GM23338 (cell line): ENCODE measurements around the gene TECPR2. TPM values are rescaled to one million over a fixed set of nuclear protein-coding genes. Genes with fewer than 3 reads are reported as not detected.

ENCODE experiments used
- ATAC-seq: fragments of 200-7000 bp; cut with Tn5 transposase; 3 replicates; pipeline ENCODE4 v1.9.1; 2020
- DNase-seq: peaks from one replicate; pipeline ENCODE4 v3.0.0-alpha.2; 2015; ENCODE audit warnings: low spot score
- H2AFZ ChIP-seq: fragments of 200-600 bp; sonication (generic); 2 replicates; pipeline ENCODE4 v1.8.0; 2016; ENCODE audit warnings: antibody characterized with exemption, mild to moderate bottlenecking, moderate library complexity
- H3F3A ChIP-seq: fragments of 200-600 bp; sonication (generic); replicated peaks from 2 replicates; pipeline ENCODE4 v1.8.0; 2017; ENCODE audit warnings: antibody characterized with exemption, mixed run types, low read depth
- H3K27ac ChIP-seq: fragments of 200-600 bp; sonication (generic); 2 replicates; pipeline ENCODE4 v1.6.1; 2016; ENCODE audit warnings: low read depth
- H3K27me3 ChIP-seq: fragments of 200-600 bp; sonication (generic); 2 replicates; pipeline ENCODE4 v1.8.0; 2016; ENCODE audit warnings: mild to moderate bottlenecking, mixed run types, moderate library complexity; ENCODE audit not compliant: insufficient read depth
- H3K36me3 ChIP-seq: fragments of 200-600 bp; sonication (generic); 2 replicates; pipeline ENCODE4 v1.8.0; 2016; ENCODE audit warnings: mild to moderate bottlenecking; ENCODE audit not compliant: insufficient read depth
- H3K4me1 ChIP-seq: fragments of 200-600 bp; sonication (generic); 2 replicates; pipeline ENCODE4 v1.8.0; 2016; ENCODE audit warnings: mild to moderate bottlenecking, moderate library complexity; ENCODE audit not compliant: insufficient read depth
- H3K4me2 ChIP-seq: fragments of 200-600 bp; sonication (generic); 2 replicates; pipeline ENCODE4 v1.7.1; 2017; ENCODE audit warnings: mixed run types
- H3K4me3 ChIP-seq: fragments of 200-600 bp; sonication (generic); 2 replicates; pipeline ENCODE4 v1.6.1; 2016; ENCODE audit warnings: mixed run types
- H3K79me2 ChIP-seq: fragments of 200-600 bp; sonication (generic); replicated peaks from 2 replicates; pipeline ENCODE4 v1.8.0; 2017; ENCODE audit warnings: mild to moderate bottlenecking; ENCODE audit not compliant: insufficient read depth
- H3K9me2 ChIP-seq: fragments of 200-600 bp; sonication (generic); 2 replicates; pipeline ENCODE4 v1.8.0; 2017; ENCODE audit not compliant: insufficient read depth
- H4K20me1 ChIP-seq: fragments of 200-600 bp; sonication (generic); replicated peaks from 2 replicates; pipeline ENCODE4 v1.8.0; 2017; ENCODE audit warnings: mild to moderate bottlenecking; ENCODE audit not compliant: insufficient read depth
- H3K27ac Mint-ChIP-seq: 2 replicates; pipeline ENCODE4 v1.8.0; 2020; ENCODE audit warnings: inconsistent platforms, mild to moderate bottlenecking, moderate library complexity, mixed read lengths
- H3K27me3 Mint-ChIP-seq: 3 replicates; pipeline ENCODE4 v1.8.0; 2022; ENCODE audit warnings: low read depth, mild to moderate bottlenecking, moderate library complexity, mixed read lengths, inconsistent platforms; ENCODE audit not compliant: insufficient read depth, poor library complexity
- H3K36me3 Mint-ChIP-seq: 3 replicates; pipeline ENCODE4 v1.8.0; 2021; ENCODE audit warnings: low read depth, mild to moderate bottlenecking, inconsistent platforms, moderate library complexity, mixed read lengths
- H3K4me1 Mint-ChIP-seq: 3 replicates; pipeline ENCODE4 v1.8.0; 2020; ENCODE audit warnings: mild to moderate bottlenecking, inconsistent platforms, mixed read lengths
- H3K4me3 Mint-ChIP-seq: 3 replicates; pipeline ENCODE4 v1.8.0; 2021; ENCODE audit warnings: moderate library complexity, mild to moderate bottlenecking, inconsistent platforms, mixed read lengths
- H3K9me3 Mint-ChIP-seq: 3 replicates; pipeline ENCODE4 v1.8.0; 2020; ENCODE audit warnings: moderate library complexity, mild to moderate bottlenecking, inconsistent platforms, mixed read lengths
- CREB1 ChIP-seq: fragments of 250-450 bp; sonication (Bioruptor Pico); IDR thresholded peaks from 2 replicates; pipeline ENCODE4 v1.5.0; 2020; ENCODE audit warnings: low read depth, mild to moderate bottlenecking, moderate library complexity
- JUNB ChIP-seq: IDR thresholded peaks from one replicate; pipeline ENCODE4 v1.6.1; 2016; ENCODE audit warnings: antibody characterized with exemption; ENCODE audit not compliant: unreplicated experiment
- NANOG ChIP-seq: IDR thresholded peaks from 2 replicates; pipeline ENCODE4 v1.6.1; 2016; ENCODE audit warnings: antibody characterized with exemption, borderline replicate concordance
- STAT1 ChIP-seq: IDR thresholded peaks from one replicate; pipeline ENCODE4 v1.6.1; 2016; ENCODE audit warnings: antibody characterized with exemption; ENCODE audit not compliant: unreplicated experiment
- ZNF114 ChIP-seq: fragments of 250-450 bp; sonication (Bioruptor Pico); IDR thresholded peaks from 2 replicates; pipeline ENCODE4 v1.5.0; 2020; ENCODE audit warnings: mild to moderate bottlenecking, moderate library complexity
- ZNF331 ChIP-seq: fragments of 250-450 bp; sonication (Bioruptor Pico); IDR thresholded peaks from 2 replicates; pipeline ENCODE4 v1.5.0; 2020; ENCODE audit warnings: low read depth, mild to moderate bottlenecking, moderate library complexity
- polyA plus RNA-seq: library from polyadenylated mRNA; unstranded; fragments of >200 nt; fragmentation: Nextera tagmentation; extraction: Ambion mirVana; gene quantifications from 2 replicates; pipeline ENCODE4 v1.2.1, GENCODE V29; 2016
- total RNA-seq: library from RNA; depleted of rRNA; stranded (reverse); fragments of >200 nt; shearing (Covaris generic); gene quantifications from 2 replicates; pipeline ENCODE4 v1.2.3, GENCODE V29; 2014
- TF ChIP-seq, protein P1 (sequence below), 2 experiments: fragments of 200-600 bp in 1 of 2; sonication (generic) in 1 of 2; conservative IDR thresholded peaks; 2 replicates each; pipeline versions ENCODE4 v1.5.1 to v1.6.1; 2016 to 2017; ENCODE audit warnings: antibody characterized with exemption in 2 of 2, low read depth in 2 of 2, mild to moderate bottlenecking in 2 of 2, moderate library complexity in 1 of 2
- TF ChIP-seq, protein P2 (sequence below): IDR thresholded peaks from one replicate; pipeline ENCODE4 v1.6.1; 2018; ENCODE audit warnings: antibody characterized with exemption; ENCODE audit not compliant: unreplicated experiment
- TF ChIP-seq, protein P3 (sequence below): IDR thresholded peaks from 2 replicates; pipeline ENCODE4 v1.6.1; 2016; ENCODE audit warnings: antibody characterized with exemption
- TF ChIP-seq, protein P4 (sequence below): fragments of 250-450 bp; sonication (Bioruptor Pico); IDR thresholded peaks from 2 replicates; pipeline ENCODE4 v1.5.0; 2020; ENCODE audit warnings: mild to moderate bottlenecking, moderate library complexity

TECPR2 gene
- total and polyA plus RNA-seq, 2 experiments from 2014 or later = 4.8 to 20.5 TPM

DNA sequence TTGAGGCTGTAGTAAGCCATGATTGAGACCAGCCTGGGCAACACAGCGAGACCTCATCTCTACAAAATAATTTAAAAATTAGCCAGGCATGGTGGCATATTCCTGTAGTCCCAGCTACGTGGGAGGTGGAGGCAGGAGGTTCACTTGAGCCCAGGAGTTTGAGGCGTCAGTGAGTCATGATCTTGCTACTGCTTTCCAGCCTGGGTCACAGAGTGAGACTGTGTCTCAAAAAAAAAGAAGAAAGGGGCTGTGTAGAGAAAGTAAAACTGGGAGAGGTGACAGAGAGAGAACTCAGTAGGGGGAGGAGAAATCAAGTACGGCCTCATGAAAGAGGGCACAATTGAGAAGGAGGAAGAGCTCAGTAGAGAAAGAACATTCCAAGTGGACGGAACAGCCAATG, 12.4 kb downstream of the TECPR2 start:
- DNase-seq = no peak
- ATAC-seq = no peak
- Mint-ChIP-seq H3K27ac (peak overlapping the region; percentile 30; the same call in 1 of the 2 replicates), H3K4me1 (peaks cover 5% of the 10 kb centered on the region; the same call in 2 of the 3 replicates), H3K36me3 (peaks cover 3% of the 10 kb centered on the region; the same call in 1 of the 3 replicates), H3K4me3 (no peak overlapping the region), H3K9me3 (no peaks in the 10 kb centered on the region), H3K27me3 (peaks cover 4% of the 10 kb centered on the region)
- TF ChIP-seq CREB1 (CRISPR knock-in tag) (no peak), JUNB (no peak), ZNF114 (CRISPR knock-in tag) (no peak), ZNF331 (no peak), STAT1 (no peak), NANOG (no peak)
- TF ChIP-seq, protein P1, sequence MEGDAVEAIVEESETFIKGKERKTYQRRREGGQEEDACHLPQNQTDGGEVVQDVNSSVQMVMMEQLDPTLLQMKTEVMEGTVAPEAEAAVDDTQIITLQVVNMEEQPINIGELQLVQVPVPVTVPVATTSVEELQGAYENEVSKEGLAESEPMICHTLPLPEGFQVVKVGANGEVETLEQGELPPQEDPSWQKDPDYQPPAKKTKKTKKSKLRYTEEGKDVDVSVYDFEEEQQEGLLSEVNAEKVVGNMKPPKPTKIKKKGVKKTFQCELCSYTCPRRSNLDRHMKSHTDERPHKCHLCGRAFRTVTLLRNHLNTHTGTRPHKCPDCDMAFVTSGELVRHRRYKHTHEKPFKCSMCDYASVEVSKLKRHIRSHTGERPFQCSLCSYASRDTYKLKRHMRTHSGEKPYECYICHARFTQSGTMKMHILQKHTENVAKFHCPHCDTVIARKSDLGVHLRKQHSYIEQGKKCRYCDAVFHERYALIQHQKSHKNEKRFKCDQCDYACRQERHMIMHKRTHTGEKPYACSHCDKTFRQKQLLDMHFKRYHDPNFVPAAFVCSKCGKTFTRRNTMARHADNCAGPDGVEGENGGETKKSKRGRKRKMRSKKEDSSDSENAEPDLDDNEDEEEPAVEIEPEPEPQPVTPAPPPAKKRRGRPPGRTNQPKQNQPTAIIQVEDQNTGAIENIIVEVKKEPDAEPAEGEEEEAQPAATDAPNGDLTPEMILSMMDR (conservative IDR thresholded peaks at IDR 0.05; ENCODE audit: low read depth in 2 of 2) = no peak
- TF ChIP-seq, protein P2, sequence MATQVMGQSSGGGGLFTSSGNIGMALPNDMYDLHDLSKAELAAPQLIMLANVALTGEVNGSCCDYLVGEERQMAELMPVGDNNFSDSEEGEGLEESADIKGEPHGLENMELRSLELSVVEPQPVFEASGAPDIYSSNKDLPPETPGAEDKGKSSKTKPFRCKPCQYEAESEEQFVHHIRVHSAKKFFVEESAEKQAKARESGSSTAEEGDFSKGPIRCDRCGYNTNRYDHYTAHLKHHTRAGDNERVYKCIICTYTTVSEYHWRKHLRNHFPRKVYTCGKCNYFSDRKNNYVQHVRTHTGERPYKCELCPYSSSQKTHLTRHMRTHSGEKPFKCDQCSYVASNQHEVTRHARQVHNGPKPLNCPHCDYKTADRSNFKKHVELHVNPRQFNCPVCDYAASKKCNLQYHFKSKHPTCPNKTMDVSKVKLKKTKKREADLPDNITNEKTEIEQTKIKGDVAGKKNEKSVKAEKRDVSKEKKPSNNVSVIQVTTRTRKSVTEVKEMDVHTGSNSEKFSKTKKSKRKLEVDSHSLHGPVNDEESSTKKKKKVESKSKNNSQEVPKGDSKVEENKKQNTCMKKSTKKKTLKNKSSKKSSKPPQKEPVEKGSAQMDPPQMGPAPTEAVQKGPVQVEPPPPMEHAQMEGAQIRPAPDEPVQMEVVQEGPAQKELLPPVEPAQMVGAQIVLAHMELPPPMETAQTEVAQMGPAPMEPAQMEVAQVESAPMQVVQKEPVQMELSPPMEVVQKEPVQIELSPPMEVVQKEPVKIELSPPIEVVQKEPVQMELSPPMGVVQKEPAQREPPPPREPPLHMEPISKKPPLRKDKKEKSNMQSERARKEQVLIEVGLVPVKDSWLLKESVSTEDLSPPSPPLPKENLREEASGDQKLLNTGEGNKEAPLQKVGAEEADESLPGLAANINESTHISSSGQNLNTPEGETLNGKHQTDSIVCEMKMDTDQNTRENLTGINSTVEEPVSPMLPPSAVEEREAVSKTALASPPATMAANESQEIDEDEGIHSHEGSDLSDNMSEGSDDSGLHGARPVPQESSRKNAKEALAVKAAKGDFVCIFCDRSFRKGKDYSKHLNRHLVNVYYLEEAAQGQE = no peak
- TF ChIP-seq, protein P3, sequence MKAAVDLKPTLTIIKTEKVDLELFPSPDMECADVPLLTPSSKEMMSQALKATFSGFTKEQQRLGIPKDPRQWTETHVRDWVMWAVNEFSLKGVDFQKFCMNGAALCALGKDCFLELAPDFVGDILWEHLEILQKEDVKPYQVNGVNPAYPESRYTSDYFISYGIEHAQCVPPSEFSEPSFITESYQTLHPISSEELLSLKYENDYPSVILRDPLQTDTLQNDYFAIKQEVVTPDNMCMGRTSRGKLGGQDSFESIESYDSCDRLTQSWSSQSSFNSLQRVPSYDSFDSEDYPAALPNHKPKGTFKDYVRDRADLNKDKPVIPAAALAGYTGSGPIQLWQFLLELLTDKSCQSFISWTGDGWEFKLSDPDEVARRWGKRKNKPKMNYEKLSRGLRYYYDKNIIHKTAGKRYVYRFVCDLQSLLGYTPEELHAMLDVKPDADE = no peak
- TF ChIP-seq, protein P4, sequence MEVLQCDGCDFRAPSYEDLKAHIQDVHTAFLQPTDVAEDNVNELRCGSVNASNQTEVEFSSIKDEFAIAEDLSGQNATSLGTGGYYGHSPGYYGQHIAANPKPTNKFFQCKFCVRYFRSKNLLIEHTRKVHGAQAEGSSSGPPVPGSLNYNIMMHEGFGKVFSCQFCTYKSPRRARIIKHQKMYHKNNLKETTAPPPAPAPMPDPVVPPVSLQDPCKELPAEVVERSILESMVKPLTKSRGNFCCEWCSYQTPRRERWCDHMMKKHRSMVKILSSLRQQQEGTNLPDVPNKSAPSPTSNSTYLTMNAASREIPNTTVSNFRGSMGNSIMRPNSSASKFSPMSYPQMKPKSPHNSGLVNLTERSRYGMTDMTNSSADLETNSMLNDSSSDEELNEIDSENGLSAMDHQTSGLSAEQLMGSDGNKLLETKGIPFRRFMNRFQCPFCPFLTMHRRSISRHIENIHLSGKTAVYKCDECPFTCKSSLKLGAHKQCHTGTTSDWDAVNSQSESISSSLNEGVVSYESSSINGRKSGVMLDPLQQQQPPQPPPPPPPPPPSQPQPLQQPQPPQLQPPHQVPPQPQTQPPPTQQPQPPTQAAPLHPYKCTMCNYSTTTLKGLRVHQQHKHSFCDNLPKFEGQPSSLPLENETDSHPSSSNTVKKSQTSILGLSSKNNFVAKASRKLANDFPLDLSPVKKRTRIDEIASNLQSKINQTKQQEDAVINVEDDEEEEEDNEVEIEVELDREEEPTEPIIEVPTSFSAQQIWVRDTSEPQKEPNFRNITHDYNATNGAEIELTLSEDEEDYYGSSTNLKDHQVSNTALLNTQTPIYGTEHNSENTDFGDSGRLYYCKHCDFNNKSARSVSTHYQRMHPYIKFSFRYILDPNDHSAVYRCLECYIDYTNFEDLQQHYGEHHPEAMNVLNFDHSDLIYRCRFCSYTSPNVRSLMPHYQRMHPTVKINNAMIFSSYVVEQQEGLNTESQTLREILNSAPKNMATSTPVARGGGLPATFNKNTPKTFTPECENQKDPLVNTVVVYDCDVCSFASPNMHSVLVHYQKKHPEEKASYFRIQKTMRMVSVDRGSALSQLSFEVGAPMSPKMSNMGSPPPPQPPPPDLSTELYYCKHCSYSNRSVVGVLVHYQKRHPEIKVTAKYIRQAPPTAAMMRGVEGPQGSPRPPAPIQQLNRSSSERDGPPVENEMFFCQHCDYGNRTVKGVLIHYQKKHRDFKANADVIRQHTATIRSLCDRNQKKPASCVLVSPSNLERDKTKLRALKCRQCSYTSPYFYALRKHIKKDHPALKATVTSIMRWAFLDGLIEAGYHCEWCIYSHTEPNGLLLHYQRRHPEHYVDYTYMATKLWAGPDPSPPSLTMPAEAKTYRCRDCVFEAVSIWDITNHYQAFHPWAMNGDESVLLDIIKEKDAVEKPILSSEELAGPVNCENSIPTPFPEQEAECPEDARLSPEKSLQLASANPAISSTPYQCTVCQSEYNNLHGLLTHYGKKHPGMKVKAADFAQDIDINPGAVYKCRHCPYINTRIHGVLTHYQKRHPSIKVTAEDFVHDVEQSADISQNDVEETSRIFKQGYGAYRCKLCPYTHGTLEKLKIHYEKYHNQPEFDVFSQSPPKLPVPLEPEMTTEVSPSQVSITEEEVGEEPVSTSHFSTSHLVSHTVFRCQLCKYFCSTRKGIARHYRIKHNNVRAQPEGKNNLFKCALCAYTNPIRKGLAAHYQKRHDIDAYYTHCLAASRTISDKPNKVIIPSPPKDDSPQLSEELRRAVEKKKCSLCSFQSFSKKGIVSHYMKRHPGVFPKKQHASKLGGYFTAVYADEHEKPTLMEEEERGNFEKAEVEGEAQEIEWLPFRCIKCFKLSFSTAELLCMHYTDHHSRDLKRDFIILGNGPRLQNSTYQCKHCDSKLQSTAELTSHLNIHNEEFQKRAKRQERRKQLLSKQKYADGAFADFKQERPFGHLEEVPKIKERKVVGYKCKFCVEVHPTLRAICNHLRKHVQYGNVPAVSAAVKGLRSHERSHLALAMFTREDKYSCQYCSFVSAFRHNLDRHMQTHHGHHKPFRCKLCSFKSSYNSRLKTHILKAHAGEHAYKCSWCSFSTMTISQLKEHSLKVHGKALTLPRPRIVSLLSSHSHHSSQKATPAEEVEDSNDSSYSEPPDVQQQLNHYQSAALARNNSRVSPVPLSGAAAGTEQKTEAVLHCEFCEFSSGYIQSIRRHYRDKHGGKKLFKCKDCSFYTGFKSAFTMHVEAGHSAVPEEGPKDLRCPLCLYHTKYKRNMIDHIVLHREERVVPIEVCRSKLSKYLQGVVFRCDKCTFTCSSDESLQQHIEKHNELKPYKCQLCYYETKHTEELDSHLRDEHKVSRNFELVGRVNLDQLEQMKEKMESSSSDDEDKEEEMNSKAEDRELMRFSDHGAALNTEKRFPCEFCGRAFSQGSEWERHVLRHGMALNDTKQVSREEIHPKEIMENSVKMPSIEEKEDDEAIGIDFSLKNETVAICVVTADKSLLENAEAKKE (CRISPR knock-in tag) = no peak
- Histone ChIP-seq H3K4me1 (no peaks in the 10 kb centered on the region), H3K79me2 (0 out of 2 replicates have a peak, but pooled peaks cover 4% of the 10 kb centered on the region), H3K36me3 (0 out of 2 replicates have a peak, but pooled peaks cover 3% of the 10 kb centered on the region), H3K27ac (no peak overlapping the region), H2AFZ (no peak overlapping the region), H3K27me3 (no peaks in the 10 kb centered on the region), H4K20me1 (peaks cover 5% of the 10 kb centered on the region; the same call in 1 of the 2 replicates), H3F3A (no peaks in the 10 kb centered on the region), H3K9me2 (no peaks in the 10 kb centered on the region), H3K4me3 (no peak overlapping the region), H3K4me2 (no peak overlapping the region)
